Neural progenitor cell (in vitro differentiated cells): ENCODE results near the gene SLC34A2. TPM values are rescaled to one million over a fixed set of nuclear protein-coding genes. Genes with fewer than 3 reads are reported as not detected.

Experiments
- DNase-seq: peaks from one replicate; pipeline ENCODE4 v3.0.0-alpha.2; 2016; ENCODE audit warnings: low spot score
- H2AFZ ChIP-seq: fragments of 200-600 bp; sonication (generic); replicated peaks from 2 replicates; pipeline ENCODE4 v1.6.1; 2016; ENCODE audit warnings: antibody characterized with exemption
- H3F3A ChIP-seq: fragments of 200-600 bp; sonication (generic); 2 replicates; pipeline ENCODE4 v1.6.1; 2016; ENCODE audit warnings: antibody characterized with exemption, low read depth
- H3K27ac ChIP-seq: fragments of 200-600 bp; sonication (generic); 2 replicates; pipeline ENCODE4 v1.5.1; 2016; ENCODE audit warnings: mild to moderate bottlenecking
- H3K27me3 ChIP-seq: fragments of 200-600 bp; sonication (generic); 2 replicates; pipeline ENCODE4 v1.6.1; 2016; ENCODE audit warnings: mild to moderate bottlenecking, moderate library complexity
- H3K36me3 ChIP-seq: fragments of 200-600 bp; sonication (generic); 2 replicates; pipeline ENCODE4 v1.5.1; 2016
- H3K4me1 ChIP-seq: fragments of 200-600 bp; sonication (generic); 2 replicates; pipeline ENCODE4 v1.6.1; 2016; ENCODE audit warnings: mixed run types
- H3K4me2 ChIP-seq: fragments of 200-600 bp; sonication (generic); 2 replicates; pipeline ENCODE4 v1.6.1; 2016
- H3K4me3 ChIP-seq: fragments of 200-600 bp; sonication (generic); 2 replicates; pipeline ENCODE4 v1.5.1; 2016
- H3K79me2 ChIP-seq: fragments of 200-600 bp; sonication (generic); 2 replicates; pipeline ENCODE4 v1.6.1; 2016; ENCODE audit warnings: low read depth
- H3K9ac ChIP-seq: fragments of 200-600 bp; sonication (generic); 2 replicates; pipeline ENCODE4 v1.6.1; 2016
- H3K9me3 ChIP-seq: fragments of 200-600 bp; sonication (generic); 2 replicates; pipeline ENCODE4 v1.5.1; 2016; ENCODE audit warnings: low read depth
- H4K20me1 ChIP-seq: fragments of 200-600 bp; sonication (generic); 2 replicates; pipeline ENCODE4 v1.6.1; 2016; ENCODE audit warnings: low read depth
- H3K27ac Mint-ChIP-seq: 3 replicates; pipeline ENCODE4 v1.8.0; 2021; ENCODE audit warnings: mixed read lengths
- H3K27me3 Mint-ChIP-seq: 2 replicates; pipeline ENCODE4 v1.8.0; 2022; ENCODE audit warnings: low read depth, mild to moderate bottlenecking, inconsistent platforms, moderate library complexity, mixed read lengths; ENCODE audit not compliant: insufficient read depth
- H3K36me3 Mint-ChIP-seq: 3 replicates; pipeline ENCODE4 v1.8.0; 2021; ENCODE audit warnings: mixed read lengths
- H3K4me1 Mint-ChIP-seq: 3 replicates; pipeline ENCODE4 v1.8.0; 2021; ENCODE audit warnings: mixed read lengths
- H3K4me3 Mint-ChIP-seq: 3 replicates; pipeline ENCODE4 v1.8.0; 2021; ENCODE audit warnings: mild to moderate bottlenecking, moderate library complexity, mixed read lengths
- H3K9me3 Mint-ChIP-seq: 3 replicates; pipeline ENCODE4 v1.8.0; 2020; ENCODE audit warnings: mixed read lengths
- CTCF ChIP-seq: fragments of 200-600 bp; sonication (generic); IDR thresholded peaks from 2 replicates; pipeline ENCODE4 v1.5.1; 2017; ENCODE audit warnings: antibody characterized with exemption, mild to moderate bottlenecking
- EZH2 ChIP-seq: fragments of 200-600 bp; sonication (generic); IDR thresholded peaks from 2 replicates; pipeline ENCODE4 v1.6.1; 2017; ENCODE audit warnings: antibody characterized with exemption, mild to moderate bottlenecking, moderate library complexity
- EZH2phosphoT487 ChIP-seq: fragments of 200-600 bp; sonication (generic); IDR thresholded peaks from 2 replicates; pipeline ENCODE4 v1.6.1; 2017; ENCODE audit warnings: antibody characterized with exemption
- total RNA-seq: library from RNA; depleted of rRNA; stranded (reverse); fragments of >200 nt; gene quantifications from 2 replicates; pipeline ENCODE4 v1.2.3, GENCODE V29; 2015; ENCODE audit warnings: low replicate concordance

Gene SLC34A2
- total RNA-seq, 1 donor from 2014 or later: not detected

GRCh38 chr4:25637581-25638220 is 17.9 kb upstream of the SLC34A2 start:
- no peak overlapping the region for H3K4me2 ChIP-seq
- no peaks in the 10 kb centered on the region for H3K79me2 ChIP-seq
- no peaks in the 10 kb centered on the region for H3K36me3 ChIP-seq
- H3F3A ChIP-seq: no peaks in the 10 kb centered on the region
- H3K27ac Mint-ChIP-seq: no peak overlapping the region
- peaks cover 8% of the 10 kb centered on the region for H3K4me1 ChIP-seq
- H3K9me3 ChIP-seq: no peaks in the 10 kb centered on the region
- no peak for TF ChIP-seq EZH2
- no peak overlapping the region for H3K4me3 ChIP-seq
- H4K20me1 ChIP-seq: no peaks in the 10 kb centered on the region
- no peak overlapping the region for H3K4me3 Mint-ChIP-seq
- H3K36me3 Mint-ChIP-seq: no peaks in the 10 kb centered on the region
- no peak overlapping the region for H3K9ac ChIP-seq
- H3K27ac ChIP-seq: no peak overlapping the region
- no peak overlapping the region for H2AFZ ChIP-seq
- peaks cover 12% of the 10 kb centered on the region for H3K27me3 Mint-ChIP-seq
- no peaks in the 10 kb centered on the region for H3K27me3 ChIP-seq
- H3K4me1 Mint-ChIP-seq: peaks cover 12% of the 10 kb centered on the region
- H3K9me3 Mint-ChIP-seq: peaks cover 9% of the 10 kb centered on the region
- DNase-seq: no peak

DNA sequence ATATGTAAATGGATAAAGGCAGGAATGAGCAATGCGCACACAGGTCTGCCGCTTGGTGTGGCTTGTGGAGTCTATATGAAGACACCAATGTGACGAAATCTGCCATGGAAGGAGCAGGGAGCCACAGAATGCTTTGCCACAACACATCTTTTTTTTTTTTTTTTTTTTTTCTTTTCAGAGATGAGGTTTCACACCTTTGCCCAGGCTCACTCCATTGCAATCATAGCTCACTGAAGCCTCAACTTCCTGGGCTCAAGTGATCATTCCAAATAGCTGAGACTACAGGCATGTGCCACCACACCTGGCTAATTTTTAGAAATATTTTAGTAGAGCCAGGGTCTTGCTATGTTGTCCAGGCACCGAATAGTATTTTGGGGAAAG is 17.4 kb upstream of the SLC34A2 start:
- H3K9me3 ChIP-seq: no peaks in the 10 kb centered on the region
- Mint-ChIP-seq H3K4me3 (no peak overlapping the region), H3K9me3 (peaks cover 9% of the 10 kb centered on the region), H3K4me1 (peaks cover 12% of the 10 kb centered on the region), H3K36me3 (no peaks in the 10 kb centered on the region), H3K27ac (no peak overlapping the region), H3K27me3 (peaks cover 12% of the 10 kb centered on the region)
- peaks cover 8% of the 10 kb centered on the region for H3K4me1 ChIP-seq
- H3K27ac ChIP-seq: no peak overlapping the region
- no peak overlapping the region for H3K4me2 ChIP-seq
- no peaks in the 10 kb centered on the region for H3F3A ChIP-seq
- no peaks in the 10 kb centered on the region for H4K20me1 ChIP-seq
- H3K9ac ChIP-seq: no peak overlapping the region
- H3K79me2 ChIP-seq: no peaks in the 10 kb centered on the region
- H3K36me3 ChIP-seq: no peaks in the 10 kb centered on the region
- no peak for TF ChIP-seq EZH2
- no peak for TF ChIP-seq CTCF
- TF ChIP-seq EZH2phosphoT487: no peak
- no peak for DNase-seq
- H3K4me3 ChIP-seq: no peak overlapping the region
- no peak overlapping the region for H2AFZ ChIP-seq
- no peaks in the 10 kb centered on the region for H3K27me3 ChIP-seq

DNA sequence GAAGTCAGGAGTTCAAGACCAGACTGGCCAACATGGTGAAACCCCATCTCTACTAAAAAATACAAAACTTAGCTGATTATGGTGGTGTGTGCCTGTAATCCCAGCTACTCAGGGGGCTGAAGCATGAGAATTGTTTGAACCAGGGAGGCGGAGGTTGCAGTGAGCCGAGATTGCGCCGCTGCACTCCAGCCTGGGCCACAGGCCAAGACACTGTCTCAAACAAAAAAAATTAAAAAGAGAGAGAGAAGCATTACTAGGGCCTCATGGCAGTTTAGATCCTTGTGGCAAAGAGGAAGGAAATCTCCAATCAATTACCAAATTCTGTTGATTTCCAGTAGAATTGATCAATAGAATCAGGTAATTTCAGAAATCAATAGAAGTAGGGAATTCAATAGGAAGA is 16.8 kb upstream of the SLC34A2 start:
- no peak for DNase-seq
- Histone ChIP-seq H3K27me3 (no peaks in the 10 kb centered on the region), H2AFZ (no peak overlapping the region), H3K79me2 (no peaks in the 10 kb centered on the region), H3F3A (no peaks in the 10 kb centered on the region), H3K27ac (no peak overlapping the region), H3K4me1 (peaks cover 8% of the 10 kb centered on the region), H3K4me3 (no peak overlapping the region), H4K20me1 (no peaks in the 10 kb centered on the region), H3K9ac (no peak overlapping the region), H3K4me2 (peak overlapping the region; percentile 14), H3K36me3 (no peaks in the 10 kb centered on the region), H3K9me3 (no peaks in the 10 kb centered on the region)
- Mint-ChIP-seq H3K9me3 (peaks cover 4% of the 10 kb centered on the region), H3K27ac (no peak overlapping the region), H3K27me3 (peaks cover 10% of the 10 kb centered on the region), H3K4me3 (no peak overlapping the region), H3K36me3 (no peaks in the 10 kb centered on the region), H3K4me1 (peaks cover 12% of the 10 kb centered on the region)
- no peak for TF ChIP-seq EZH2
- no peak for TF ChIP-seq EZH2phosphoT487
- no peak for TF ChIP-seq CTCF

DNA sequence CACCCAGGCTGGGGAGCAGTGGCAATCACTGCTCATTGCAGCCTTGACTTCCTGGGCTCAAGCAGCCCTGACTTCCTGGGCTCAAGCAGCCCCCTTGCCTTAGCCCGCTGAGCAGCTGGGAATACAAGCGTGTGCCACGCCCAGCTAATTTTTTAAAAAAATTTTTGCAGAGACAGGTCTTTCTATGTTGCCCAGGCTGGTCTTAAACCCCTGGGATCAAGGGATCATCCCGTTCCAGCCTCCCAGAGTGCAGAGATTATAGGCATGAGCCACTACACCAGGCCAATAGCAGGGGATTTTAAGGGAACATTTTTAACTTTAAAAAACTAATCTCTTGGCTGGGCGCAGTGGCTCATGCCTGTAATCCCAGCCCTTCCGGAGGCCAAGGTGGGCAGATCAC is 5.3 kb upstream of the SLC34A2 start:
- no peak for DNase-seq
- Histone ChIP-seq H3K27me3 (peaks cover 45% of the 10 kb centered on the region), H3K9me3 (no peaks in the 10 kb centered on the region), H3K9ac (no peak overlapping the region), H3K79me2 (no peaks in the 10 kb centered on the region), H3F3A (peaks cover 32% of the 10 kb centered on the region), H3K27ac (no peak overlapping the region), H4K20me1 (no peaks in the 10 kb centered on the region), H3K4me2 (no peak overlapping the region), H3K4me3 (no peak overlapping the region), H3K4me1 (peaks cover 24% of the 10 kb centered on the region), H3K36me3 (no peaks in the 10 kb centered on the region), H2AFZ (no peak overlapping the region)
- peaks cover 20% of the 10 kb centered on the region for H3K4me1 Mint-ChIP-seq
- TF ChIP-seq EZH2 (no peak), CTCF (no peak), EZH2phosphoT487 (no peak)
- H3K27ac Mint-ChIP-seq: no peak overlapping the region
- no peak overlapping the region for H3K4me3 Mint-ChIP-seq
- no peaks in the 10 kb centered on the region for H3K9me3 Mint-ChIP-seq
- no peaks in the 10 kb centered on the region for H3K36me3 Mint-ChIP-seq
- peaks cover 9% of the 10 kb centered on the region for H3K27me3 Mint-ChIP-seq
